Measurements from ENCODE around the gene ZNF155.
A peak's percentile ranks its signal among the peaks of the same experiment; 100 is the strongest.

The ZNF155 gene

GRCh38 chr19:44005973-44006372, 22.0 kb downstream of the ZNF155 start:
- DNase-seq = no peak

- DNase-seq = no peak
Measured at GRCh38 chr19:44007473-44007872, 23.5 kb downstream of the ZNF155 start.

- DNase-seq = no peak
Measured at GRCh38 chr19:44010468-44010867, 26.5 kb downstream of the ZNF155 start.

GRCh38 chr19:44019498-44019897, 35.5 kb downstream of the ZNF155 start:
- no peak for DNase-seq

- DNase-seq = no peak
Measured at GRCh38 chr19:44021221-44021620, 37.2 kb downstream of the ZNF155 start.

GRCh38 chr19:44024900-44025216, 40.9 kb downstream of the ZNF155 start:
- DNase-seq = no peak

- DNase-seq = peak; percentile 23 to 95 (median 61)
Measured at GRCh38 chr19:44025217-44025936, 41.4 kb downstream of the ZNF155 start, which contains the start of gene ZNF222. ZNF222 (plus strand) TSS chr19:44025379; CDS start chr19:44025437, 58 bp downstream.

- no peak for DNase-seq
Measured at GRCh38 chr19:44026622-44027021, 42.6 kb downstream of the ZNF155 start.

- no peak for DNase-seq
Measured at GRCh38 chr19:44032001-44032610, 48.1 kb downstream of the ZNF155 start.

- DNase-seq = no peak
Measured at GRCh38 chr19:44042147-44042546, 58.2 kb downstream of the ZNF155 start.

Data from T-helper 2 cell (primary cell).